Osteocyte (in vitro differentiated cells): ENCODE data around the gene MAP3K10. TPM values are rescaled to one million over a fixed set of nuclear protein-coding genes. Genes with fewer than 3 reads are reported as not detected.
A peak's percentile ranks its signal among the peaks of the same experiment; 100 is the strongest.

Experiments used
- DNase-seq: peaks from one replicate; pipeline ENCODE4 v3.0.0; 2021; ENCODE audit warnings: mixed read lengths; ENCODE audit not compliant: unreplicated experiment; ENCODE audit errors: extremely low spot score
- H3K27ac Mint-ChIP-seq: one replicate; pipeline ENCODE4 v1.8.0; 2021; ENCODE audit warnings: mild to moderate bottlenecking, mixed read lengths; ENCODE audit not compliant: unreplicated experiment
- H3K27me3 Mint-ChIP-seq: one replicate; pipeline ENCODE4 v1.8.0; 2021; ENCODE audit warnings: mixed read lengths; ENCODE audit not compliant: unreplicated experiment
- H3K36me3 Mint-ChIP-seq: one replicate; pipeline ENCODE4 v1.8.0; 2021; ENCODE audit warnings: mixed read lengths; ENCODE audit not compliant: unreplicated experiment
- H3K4me1 Mint-ChIP-seq: one replicate; pipeline ENCODE4 v1.8.0; 2021; ENCODE audit warnings: mixed read lengths; ENCODE audit not compliant: unreplicated experiment
- H3K4me3 Mint-ChIP-seq: one replicate; pipeline ENCODE4 v1.8.0; 2021; ENCODE audit warnings: mild to moderate bottlenecking, moderate library complexity, mixed read lengths; ENCODE audit not compliant: unreplicated experiment
- H3K9me3 Mint-ChIP-seq: one replicate; pipeline ENCODE4 v1.8.0; 2021; ENCODE audit warnings: mixed read lengths; ENCODE audit not compliant: unreplicated experiment
- total RNA-seq: library from RNA; stranded (reverse); gene quantifications from 2 replicates; pipeline ENCODE4 v1.2.1, GENCODE V29; 2021
- TF ChIP-seq, protein P1 (sequence below): fragments of 200-600 bp; sonication (generic); IDR thresholded peaks from 2 replicates; pipeline ENCODE4 v1.5.0; 2021; ENCODE audit warnings: antibody characterized with exemption, mild to moderate bottlenecking, moderate library complexity

Gene MAP3K10
- total RNA-seq, 1 donor from 2014 or later = 24.2 TPM

DNA sequence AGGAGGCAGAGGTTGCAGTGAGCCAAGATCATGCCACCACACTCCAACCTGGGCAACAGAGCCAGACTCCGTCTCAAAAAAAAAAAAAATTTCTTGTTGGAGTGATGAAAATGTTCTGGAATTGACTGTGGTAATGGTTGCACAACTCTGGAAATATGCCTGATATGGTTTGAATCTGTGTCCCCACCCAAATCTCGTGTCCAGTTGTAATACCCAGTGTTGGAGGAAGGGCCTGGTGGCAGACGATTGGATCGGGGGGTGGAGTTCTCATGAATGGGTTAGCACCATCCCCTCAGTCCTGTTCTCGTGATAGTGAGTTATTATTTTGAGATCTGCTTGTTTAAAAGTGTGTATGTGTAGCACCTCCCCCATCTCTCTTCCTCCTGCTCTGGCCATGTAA is 41.1 kb upstream of the MAP3K10 start:
- H3K4me3 Mint-ChIP-seq = no peak overlapping the region
- H3K4me1 Mint-ChIP-seq = peaks cover 9% of the 10 kb centered on the region
- peaks cover 3% of the 10 kb centered on the region for H3K27me3 Mint-ChIP-seq
- no peak overlapping the region for H3K27ac Mint-ChIP-seq
- no peak for DNase-seq
- no peaks in the 10 kb centered on the region for H3K9me3 Mint-ChIP-seq
- TF ChIP-seq, protein P1, sequence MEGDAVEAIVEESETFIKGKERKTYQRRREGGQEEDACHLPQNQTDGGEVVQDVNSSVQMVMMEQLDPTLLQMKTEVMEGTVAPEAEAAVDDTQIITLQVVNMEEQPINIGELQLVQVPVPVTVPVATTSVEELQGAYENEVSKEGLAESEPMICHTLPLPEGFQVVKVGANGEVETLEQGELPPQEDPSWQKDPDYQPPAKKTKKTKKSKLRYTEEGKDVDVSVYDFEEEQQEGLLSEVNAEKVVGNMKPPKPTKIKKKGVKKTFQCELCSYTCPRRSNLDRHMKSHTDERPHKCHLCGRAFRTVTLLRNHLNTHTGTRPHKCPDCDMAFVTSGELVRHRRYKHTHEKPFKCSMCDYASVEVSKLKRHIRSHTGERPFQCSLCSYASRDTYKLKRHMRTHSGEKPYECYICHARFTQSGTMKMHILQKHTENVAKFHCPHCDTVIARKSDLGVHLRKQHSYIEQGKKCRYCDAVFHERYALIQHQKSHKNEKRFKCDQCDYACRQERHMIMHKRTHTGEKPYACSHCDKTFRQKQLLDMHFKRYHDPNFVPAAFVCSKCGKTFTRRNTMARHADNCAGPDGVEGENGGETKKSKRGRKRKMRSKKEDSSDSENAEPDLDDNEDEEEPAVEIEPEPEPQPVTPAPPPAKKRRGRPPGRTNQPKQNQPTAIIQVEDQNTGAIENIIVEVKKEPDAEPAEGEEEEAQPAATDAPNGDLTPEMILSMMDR = no peak
- H3K36me3 Mint-ChIP-seq = no peaks in the 10 kb centered on the region

DNA sequence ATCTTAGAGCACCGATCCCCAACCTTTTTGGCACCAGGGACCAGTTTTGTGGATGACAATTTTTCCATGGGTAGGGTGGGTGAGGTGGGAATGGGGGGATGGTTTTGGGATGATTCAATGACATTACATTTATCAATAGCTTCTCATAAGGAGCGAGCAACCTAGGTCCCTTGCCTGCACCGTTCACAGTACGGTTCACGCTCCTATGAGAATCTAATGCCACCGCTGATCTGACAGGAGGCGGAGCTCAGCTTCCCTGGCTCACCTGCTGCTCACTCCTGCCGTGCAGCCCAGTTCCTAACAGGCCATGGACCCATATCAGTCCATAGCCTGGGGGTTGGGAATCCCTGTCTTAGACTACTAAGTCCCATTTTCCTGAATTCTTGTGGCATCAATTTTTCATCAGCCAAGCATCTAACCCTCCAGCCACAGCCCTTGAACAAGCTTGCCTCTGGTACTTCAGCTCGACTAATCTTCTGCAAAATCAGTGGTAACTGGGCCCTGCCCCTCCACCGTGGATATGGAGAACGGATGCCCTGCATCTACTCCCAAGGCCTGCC is 37.0 kb upstream of the MAP3K10 start:
- no peaks in the 10 kb centered on the region for H3K4me1 Mint-ChIP-seq
- H3K9me3 Mint-ChIP-seq = no peaks in the 10 kb centered on the region
- TF ChIP-seq, protein P1 = no peak
- peaks cover 3% of the 10 kb centered on the region for H3K27me3 Mint-ChIP-seq
- no peaks in the 10 kb centered on the region for H3K36me3 Mint-ChIP-seq
- no peak for DNase-seq
- no peak overlapping the region for H3K4me3 Mint-ChIP-seq
- no peak overlapping the region for H3K27ac Mint-ChIP-seq

DNA sequence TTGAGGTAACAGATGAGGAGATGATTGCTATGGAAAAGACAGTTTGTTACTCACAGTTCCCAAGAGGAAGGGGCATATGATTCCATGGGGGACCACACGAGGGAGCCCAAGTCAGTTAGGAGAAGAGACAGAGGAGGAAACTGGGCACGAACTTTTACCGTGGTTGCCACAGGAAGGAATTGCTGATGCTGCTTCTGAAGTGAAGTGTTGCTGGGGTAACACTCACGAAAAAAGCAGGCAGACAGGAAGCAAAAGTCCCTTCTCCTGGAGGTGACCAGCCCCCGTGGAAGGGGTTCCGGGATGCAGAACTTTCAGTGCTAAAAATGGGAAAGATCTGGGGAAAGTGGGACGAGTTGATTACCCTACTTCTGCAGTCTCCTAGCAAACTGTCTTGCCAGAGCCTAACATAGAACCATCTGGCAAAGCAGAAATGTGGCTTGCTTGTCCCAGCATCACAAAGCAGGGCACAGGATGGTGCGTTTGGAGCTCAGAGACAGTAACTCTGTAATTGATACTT is 35.4 kb upstream of the MAP3K10 start:
- Mint-ChIP-seq H3K4me3 (no peak overlapping the region), H3K27me3 (peaks cover 3% of the 10 kb centered on the region), H3K27ac (no peak overlapping the region), H3K36me3 (no peaks in the 10 kb centered on the region), H3K9me3 (no peaks in the 10 kb centered on the region), H3K4me1 (no peaks in the 10 kb centered on the region)
- DNase-seq = no peak
- TF ChIP-seq, protein P1 = peak; percentile 32

DNA sequence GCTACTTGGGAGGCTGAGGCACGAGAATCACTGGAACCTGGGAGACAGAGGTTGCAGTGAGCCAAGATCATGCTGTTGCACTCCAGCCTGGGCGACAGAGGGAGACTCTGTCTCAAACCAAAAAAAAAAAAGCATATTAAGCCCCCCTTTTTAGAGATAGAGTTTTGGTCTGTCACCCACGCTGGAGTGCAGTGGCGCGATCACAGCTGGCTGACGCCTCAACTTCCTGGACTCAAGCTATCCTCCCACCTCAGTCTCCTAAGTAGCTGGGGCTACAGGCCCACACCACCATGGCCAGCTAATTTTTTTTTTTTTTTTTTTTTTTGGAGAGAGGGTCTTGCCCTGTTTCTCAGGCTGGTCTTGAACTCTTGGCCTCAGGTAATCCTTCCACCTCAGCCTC is 34.2 kb upstream of the MAP3K10 start:
- H3K4me3 Mint-ChIP-seq = no peak overlapping the region
- peaks cover 3% of the 10 kb centered on the region for H3K27me3 Mint-ChIP-seq
- no peaks in the 10 kb centered on the region for H3K36me3 Mint-ChIP-seq
- no peak for DNase-seq
- TF ChIP-seq, protein P1 = no peak
- no peaks in the 10 kb centered on the region for H3K9me3 Mint-ChIP-seq
- no peaks in the 10 kb centered on the region for H3K4me1 Mint-ChIP-seq
- H3K27ac Mint-ChIP-seq = no peak overlapping the region

DNA sequence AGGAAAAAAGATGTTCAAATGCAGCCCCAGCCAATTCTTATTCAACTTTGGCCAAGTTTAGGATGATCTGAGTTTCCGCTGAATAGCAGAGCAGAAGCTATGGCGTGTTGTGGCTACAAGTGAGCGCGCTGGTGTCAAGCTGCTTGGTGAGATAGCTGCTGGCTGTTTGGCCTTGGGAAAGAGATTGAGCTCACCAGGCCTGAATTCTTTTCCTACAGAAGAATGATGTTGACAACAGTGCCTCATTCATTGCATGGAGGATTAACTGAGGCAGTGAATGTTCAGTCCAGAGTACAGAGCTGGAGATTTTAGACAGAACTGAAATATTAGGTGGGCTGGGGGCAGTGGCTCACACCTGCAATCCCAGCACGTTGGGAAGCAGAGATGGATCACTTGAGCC is 31.5 kb upstream of the MAP3K10 start:
- TF ChIP-seq, protein P1 = no peak
- peaks cover 3% of the 10 kb centered on the region for H3K27me3 Mint-ChIP-seq

More for the DNA sequence above, 31.5 kb upstream of the MAP3K10 start:
- H3K27ac Mint-ChIP-seq = no peak overlapping the region
- H3K9me3 Mint-ChIP-seq = no peaks in the 10 kb centered on the region
- no peak for DNase-seq
- H3K4me3 Mint-ChIP-seq = no peak overlapping the region
- H3K4me1 Mint-ChIP-seq = no peaks in the 10 kb centered on the region
- H3K36me3 Mint-ChIP-seq = no peaks in the 10 kb centered on the region
